Cortex of kidney (tissue), 1 donor: ENCODE measurements around the gene ADD1.

ENCODE experiments used
- DNase-seq: peaks from one replicate; lab custom pipeline; 2025; lab: John Stamatoyannopoulos, UW

Gene ADD1

GRCh38 chr4:2804973-2805501, 38.6 kb upstream of the ADD1 start:
- DNase-seq, result no peak

- no peak for DNase-seq
Observed at GRCh38 chr4:2805712-2806389, 37.8 kb upstream of the ADD1 start.

DNA sequence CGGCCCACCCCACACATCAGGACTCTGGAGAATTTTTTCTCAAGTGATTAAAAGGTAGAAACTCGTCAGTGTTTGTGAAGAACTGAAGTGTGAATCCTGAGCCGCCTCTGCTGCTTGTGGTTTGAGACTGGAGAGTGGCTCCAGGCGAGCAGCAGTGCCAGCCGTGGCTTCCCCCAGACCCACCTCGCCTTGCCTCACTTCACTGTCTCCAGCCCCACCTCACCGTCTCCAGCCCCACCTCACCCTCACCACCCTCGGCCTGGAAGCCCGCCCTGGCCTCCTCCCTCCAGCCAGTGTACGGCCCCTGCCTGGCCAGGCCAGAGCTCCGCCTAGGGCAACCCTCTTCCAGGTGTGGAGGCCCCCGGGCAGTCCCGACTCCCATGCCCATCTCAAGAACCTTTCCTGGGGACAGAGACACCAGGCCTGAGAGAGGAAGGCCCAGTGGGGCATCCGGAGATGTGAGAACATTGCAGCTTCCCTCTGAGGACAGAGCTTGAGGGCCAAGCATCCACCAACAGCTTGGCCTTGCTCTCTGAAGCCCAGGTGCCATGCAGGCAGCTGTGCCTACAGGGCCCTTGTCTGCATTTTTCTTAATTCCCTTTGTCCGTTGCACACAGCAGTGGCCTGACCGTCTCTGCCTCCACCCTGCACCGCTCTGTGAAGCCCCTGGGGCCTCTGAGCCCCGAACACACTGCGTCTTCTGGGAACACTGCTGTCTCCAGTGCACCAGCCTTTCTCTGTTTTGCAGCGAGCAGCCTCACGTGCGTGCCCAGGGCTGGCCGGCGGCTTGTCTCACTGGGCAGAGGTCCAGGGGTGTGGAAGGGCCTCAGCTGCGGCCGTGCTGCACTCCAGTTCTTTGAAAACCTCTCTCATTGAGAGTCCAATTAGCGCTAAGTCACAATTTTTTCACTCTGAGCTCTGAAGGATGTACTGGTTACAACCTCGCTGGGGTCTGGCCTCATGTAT, 37.0 kb upstream of the ADD1 start:
- DNase-seq, result no peak

DNA sequence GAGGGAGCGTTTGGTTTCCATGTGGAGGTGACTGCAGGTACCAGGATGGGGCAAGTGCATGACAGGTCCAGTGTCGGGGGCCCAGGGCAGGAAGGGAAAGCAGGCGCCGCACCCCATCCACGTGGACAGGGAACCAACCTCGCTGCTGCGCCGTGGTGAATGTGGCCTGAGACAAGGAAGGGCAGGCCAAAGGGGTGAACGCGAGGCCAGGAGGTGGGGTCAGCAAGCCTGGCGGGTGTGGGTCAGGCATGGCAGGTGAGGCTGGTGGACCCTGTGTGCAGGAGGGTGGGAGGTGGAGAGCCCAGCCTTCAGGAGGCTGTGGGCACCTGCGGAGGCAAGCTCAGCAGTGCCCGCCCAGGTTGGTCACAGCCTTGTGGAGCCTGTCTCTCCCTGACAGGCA, 36.1 kb upstream of the ADD1 start:
- DNase-seq, result no peak

- no peak for DNase-seq
Observed at GRCh38 chr4:2808001-2808400, 35.6 kb upstream of the ADD1 start.

GRCh38 chr4:2809610-2810180, 33.9 kb upstream of the ADD1 start:
- DNase-seq, result no peak

DNA sequence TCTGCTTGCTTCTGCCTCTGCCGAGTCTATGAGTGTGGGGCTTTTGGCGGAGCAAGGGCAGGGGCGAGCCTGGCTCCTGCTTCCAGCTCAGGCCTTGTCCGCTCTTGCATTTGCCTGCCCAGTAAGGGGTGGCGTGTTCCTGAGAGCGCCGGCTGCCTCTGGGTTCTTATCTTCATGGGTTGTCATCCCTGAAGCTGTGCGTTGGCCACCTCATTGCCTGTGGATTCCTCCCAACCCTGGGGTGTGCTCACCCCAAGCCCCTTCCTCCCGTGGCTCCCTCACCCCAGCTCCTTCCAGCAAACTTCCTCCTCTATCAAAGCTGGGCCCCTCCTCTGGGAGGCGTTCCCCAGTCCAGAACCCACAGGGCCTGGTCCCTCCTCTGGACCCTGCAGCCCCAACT, 33.3 kb upstream of the ADD1 start:
- no peak for DNase-seq

DNA sequence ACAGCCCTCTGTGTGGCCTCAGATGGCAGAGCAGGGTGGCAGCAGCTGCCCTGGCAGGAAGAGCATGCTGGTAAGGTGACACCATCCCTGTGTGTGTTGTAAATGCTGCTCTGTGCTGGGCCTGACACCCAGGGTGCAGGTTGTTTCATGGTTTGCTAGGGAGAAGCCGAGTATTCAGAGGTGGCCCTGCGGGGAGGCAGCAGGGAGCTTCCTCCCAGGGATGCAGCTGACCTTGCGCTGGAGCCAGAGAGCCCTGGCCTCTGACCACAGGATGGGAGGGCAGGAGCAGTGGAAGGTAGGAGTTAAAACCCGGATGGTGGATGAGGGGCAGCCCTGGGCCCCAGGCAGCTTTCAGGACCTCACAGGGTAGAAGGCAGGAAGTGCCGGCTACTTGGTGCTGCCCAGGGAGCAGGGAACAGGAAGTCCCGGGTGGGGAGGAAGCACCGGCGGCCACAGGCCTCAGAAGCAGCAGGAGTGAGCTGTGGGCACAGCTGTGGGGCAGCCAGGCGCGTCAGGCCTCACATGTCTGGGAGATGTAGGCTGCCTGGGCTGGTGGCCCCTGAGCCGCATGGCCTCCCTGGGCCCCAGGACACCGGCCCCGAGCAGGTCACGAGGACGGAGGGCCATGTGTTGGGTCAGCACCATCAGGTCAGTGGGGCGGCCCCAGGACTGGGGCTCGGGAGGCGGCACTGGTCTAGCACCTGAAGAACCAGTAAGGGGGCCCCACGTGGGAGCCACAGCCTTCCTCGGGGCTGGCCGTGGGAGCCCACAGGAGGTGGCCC, 31.6 kb upstream of the ADD1 start:
- no peak for DNase-seq

DNA sequence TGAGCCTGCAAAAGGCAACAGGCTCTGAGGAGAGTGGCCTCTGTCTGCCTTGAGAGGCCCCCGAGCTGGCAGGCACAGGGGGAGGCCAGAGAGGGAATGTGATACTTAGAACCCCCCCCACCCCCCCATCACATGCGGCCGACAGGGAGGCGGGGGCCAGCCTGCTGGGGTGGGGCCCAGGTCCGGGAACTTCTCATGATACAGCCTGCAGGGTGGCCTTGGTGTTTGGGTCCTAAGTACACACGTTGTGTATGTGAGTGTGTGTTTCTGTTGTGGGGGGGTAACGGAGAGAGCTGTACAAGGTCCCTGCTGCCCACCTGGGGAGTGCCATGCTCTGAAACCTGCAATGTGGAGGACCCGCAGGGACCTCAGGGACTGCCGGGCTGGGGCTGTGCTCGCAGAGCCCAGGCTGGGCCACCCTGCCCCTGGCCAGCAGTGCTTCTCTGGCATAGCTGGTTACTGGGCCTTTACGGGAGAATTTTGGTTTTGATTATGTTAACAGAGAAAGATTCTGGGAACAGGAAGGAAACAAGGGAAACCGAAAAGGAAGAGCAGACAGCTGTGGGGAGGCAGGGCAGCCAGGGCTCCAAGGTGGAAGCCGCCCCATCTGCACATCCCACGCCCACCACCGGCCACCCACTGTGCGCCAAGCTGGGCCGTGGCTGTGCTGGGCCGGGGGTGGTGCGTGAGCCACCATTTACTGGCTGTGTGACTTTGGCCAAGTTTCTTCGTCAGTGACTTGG, 30.9 kb upstream of the ADD1 start:
- no peak for DNase-seq

DNA sequence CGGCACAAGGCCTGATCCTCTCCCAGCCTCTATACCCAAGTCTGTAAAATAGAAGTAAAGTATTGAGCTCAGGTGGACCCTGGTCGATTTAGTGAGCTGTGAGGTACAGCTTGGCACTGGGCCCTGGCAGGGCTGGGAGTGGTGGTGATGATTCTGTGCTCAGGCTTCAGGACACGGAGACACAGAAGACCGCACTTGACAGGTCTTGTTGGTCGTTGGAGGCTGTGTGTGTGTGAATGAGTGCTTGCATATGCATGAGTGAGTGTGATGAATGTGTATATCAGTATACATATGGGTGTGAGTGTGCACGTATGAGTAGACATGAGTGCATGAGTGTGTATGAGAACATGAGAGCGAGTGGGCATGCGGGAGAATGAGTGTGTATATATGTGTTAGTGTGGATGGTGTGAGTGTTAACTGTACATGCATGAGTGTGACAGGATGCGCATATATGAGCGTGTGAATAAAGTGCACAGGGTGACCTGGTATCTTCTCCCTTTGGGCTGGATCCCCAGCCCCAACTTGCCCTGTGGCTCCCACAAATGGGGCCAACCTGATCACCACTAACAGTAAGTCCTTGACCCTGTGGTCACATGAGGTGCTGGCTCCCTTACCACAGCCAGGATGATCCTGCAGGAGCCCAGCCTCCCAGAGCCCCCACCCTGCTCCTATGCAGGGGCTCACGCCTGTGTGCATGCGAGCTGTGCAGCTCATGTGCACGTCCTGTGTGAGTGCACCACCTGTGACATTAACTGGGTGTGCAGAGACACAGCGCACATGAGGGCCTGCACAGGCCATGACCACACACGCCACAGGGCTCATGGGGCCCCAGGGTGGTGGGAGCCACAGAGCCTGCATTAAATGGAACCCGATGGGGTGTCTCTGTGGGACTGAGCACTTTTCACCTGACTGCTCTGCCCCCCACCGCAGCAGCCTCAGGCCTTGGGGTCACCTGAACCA, 29.9 kb upstream of the ADD1 start:
- DNase-seq, result no peak

GRCh38 chr4:2814627-2815270, 28.9 kb upstream of the ADD1 start:
- no peak for DNase-seq

DNA sequence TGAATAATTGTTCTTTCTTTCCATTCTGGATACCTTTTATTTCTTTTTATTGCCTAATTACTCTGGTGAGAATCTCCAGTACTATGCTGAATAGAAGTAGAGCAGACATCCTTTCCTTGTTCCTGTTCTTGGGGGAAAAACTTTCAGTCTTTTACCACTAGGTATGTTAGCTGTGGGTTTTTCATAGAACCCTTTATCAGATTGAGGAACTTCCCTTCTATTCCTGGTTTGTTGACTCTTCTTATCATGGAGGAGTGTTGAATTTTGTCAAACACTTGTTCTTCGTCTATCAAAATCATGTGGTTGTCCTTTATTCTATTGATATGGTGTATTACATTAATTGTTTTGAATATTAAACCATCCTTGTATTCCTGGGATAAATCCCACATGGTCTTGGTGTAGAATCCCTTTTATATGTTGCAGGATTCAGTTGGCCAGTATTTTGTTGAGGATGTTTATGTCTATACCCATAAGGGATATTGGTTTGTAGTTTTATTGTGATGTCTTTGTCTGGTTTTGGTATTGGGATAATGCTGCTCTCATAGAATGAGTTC, 27.2 kb upstream of the ADD1 start:
- DNase-seq, result no peak

- DNase-seq, result no peak
Observed at GRCh38 chr4:2817137-2817536, 26.5 kb upstream of the ADD1 start.

DNA sequence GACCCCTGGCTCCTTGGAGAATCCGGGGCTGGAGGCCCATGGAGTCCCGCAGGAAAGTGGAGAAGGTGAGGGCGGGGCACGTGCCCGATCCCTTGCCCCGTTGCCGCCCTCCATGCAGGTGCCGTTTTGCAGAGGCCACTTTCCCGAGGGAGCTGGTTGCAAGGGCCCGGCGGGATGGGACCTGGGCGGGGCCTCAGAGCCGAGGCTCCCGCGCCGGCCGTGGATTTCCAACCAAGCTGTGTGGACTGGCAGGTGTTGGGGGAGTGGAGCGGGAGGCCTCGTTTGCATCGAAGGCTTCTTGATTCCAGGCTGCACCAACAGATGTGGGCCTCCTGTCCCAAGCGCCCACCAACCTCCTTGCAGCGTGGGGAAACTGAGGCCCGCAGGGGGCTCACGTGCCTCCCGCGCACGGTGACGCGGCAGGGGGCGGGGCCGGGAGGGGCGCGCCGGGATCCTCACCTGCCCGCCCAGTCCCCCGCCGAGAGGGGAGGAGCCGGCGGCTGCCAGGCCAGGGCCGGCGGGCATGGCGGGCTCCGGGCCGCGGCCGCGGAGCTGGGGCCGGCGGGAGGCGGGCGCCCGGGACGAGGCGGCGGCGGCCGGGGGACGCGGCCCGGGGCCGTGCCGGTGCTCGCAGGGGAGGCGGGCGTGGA, 25.8 kb upstream of the ADD1 start:
- no peak for DNase-seq

- no peak for DNase-seq
Observed at GRCh38 chr4:2818351-2818939, 25.2 kb upstream of the ADD1 start.

GRCh38 chr4:2819244-2820215, 24.1 kb upstream of the ADD1 start:
- DNase-seq, result no peak
